BJ (cell line): ENCODE measurements around the gene PIKFYVE. TPM values are rescaled to one million over a fixed set of nuclear protein-coding genes. Genes with fewer than 3 reads are reported as not detected.

Source experiments
- CTCF ChIA-PET: fragments of 350-600 bp; formaldehyde crosslinking; extraction: SDS; loops from one replicate; lab custom pipeline; 2021; ENCODE audit warnings: antibody characterized with exemption, inconsistent platforms; lab: Yijun Ruan, JAX
- POLR2A ChIA-PET: fragments of 300-600 bp; sonication (Branson Sonifier 250); formaldehyde crosslinking; extraction: SDS; loops from one replicate; lab custom pipeline; 2021; ENCODE audit warnings: antibody characterized with exemption; lab: Charles Lee
- DNase-seq: peaks from one replicate; pipeline ENCODE4 v3.0.0-alpha.2; 2011; ENCODE audit warnings: low read depth
- H3K27me3 ChIP-seq: 2 replicates; pipeline ENCODE4 v1.6.0; 2011; ENCODE audit warnings: low read length; ENCODE audit not compliant: control insufficient read depth, insufficient read depth
- H3K36me3 ChIP-seq: 2 replicates; pipeline ENCODE4 v1.5.1; 2011; ENCODE audit warnings: low read length; ENCODE audit not compliant: control insufficient read depth, insufficient read depth
- H3K4me3 ChIP-seq: 2 replicates; pipeline ENCODE4 v1.5.1; 2011; ENCODE audit warnings: low read depth, mild to moderate bottlenecking, control low read depth, low read length
- CTCF ChIP-seq: IDR thresholded peaks from 2 replicates; pipeline ENCODE4 v1.5.1; 2011; ENCODE audit warnings: low read depth, mild to moderate bottlenecking, control low read depth, inconsistent platforms, low read length, moderate library complexity; ENCODE audit not compliant: insufficient read depth
- polyA plus RNA-seq: library from polyadenylated mRNA; depleted of rRNA; stranded (reverse); fragments of >200 nt; gene quantifications from 2 replicates; pipeline ENCODE4 v1.2.3, GENCODE V29; 2011

Gene PIKFYVE
- polyA plus RNA-seq, 1 experiment: 11.5 TPM

- H3K4me3 ChIP-seq: no peak overlapping the region
- no peak for TF ChIP-seq CTCF
- CTCF ChIA-PET: no interaction called here
- no peak for DNase-seq
- POLR2A ChIA-PET: no interaction called here
- no peaks in the 10 kb centered on the region for H3K27me3 ChIP-seq
- H3K36me3 ChIP-seq: peaks cover 9% of the 10 kb centered on the region
Observed at GRCh38 chr2:208244422-208244821, 21.6 kb upstream of the PIKFYVE start.

GRCh38 chr2:208245746-208246145 is 20.3 kb upstream of the PIKFYVE start:
- ChIA-PET CTCF (no interaction called here), POLR2A (no interaction called here)
- no peak for DNase-seq

GRCh38 chr2:208248601-208249000 is 17.5 kb upstream of the PIKFYVE start:
- Histone ChIP-seq H3K36me3 (peaks cover 1% of the 10 kb centered on the region), H3K4me3 (no peak overlapping the region), H3K27me3 (no peaks in the 10 kb centered on the region)
- no peak for DNase-seq
- ChIA-PET POLR2A (no interaction called here), CTCF (interaction anchor here (0.7 to 1.2 kb wide), 2 partner anchors 17 to 51 kb away, joined by 3 read pairs; partner anchors contain the start of gene PIKFYVE)
- TF ChIP-seq CTCF: no peak

More at GRCh38 chr2:208245746-208246145, 20.3 kb upstream of the PIKFYVE start:
- H3K27me3 ChIP-seq: no peaks in the 10 kb centered on the region
- peaks cover 4% of the 10 kb centered on the region for H3K36me3 ChIP-seq
- TF ChIP-seq CTCF: no peak
- H3K4me3 ChIP-seq: no peak overlapping the region

- Histone ChIP-seq H3K4me3 (no peak overlapping the region), H3K36me3 (peaks cover 1% of the 10 kb centered on the region), H3K27me3 (no peaks in the 10 kb centered on the region)
- DNase-seq: no peak
- CTCF ChIA-PET: interaction anchor here (1.0 to 1.4 kb wide), 2 partner anchors 9 to 17 kb away, joined by 3 read pairs; partner anchors contain the start of gene PIKFYVE
- no peak for TF ChIP-seq CTCF
- POLR2A ChIA-PET: no interaction called here
Observed at GRCh38 chr2:208249296-208249695, 16.8 kb upstream of the PIKFYVE start.

- Histone ChIP-seq H3K27me3 (no peaks in the 10 kb centered on the region), H3K4me3 (no peak overlapping the region), H3K36me3 (peaks cover 1% of the 10 kb centered on the region)
- POLR2A ChIA-PET: no interaction called here
- no peak for DNase-seq
- CTCF ChIA-PET: interaction anchor here (1.0 to 1.4 kb wide), 2 partner anchors 10 to 16 kb away, joined by 3 read pairs; partner anchors contain the start of gene PIKFYVE
- TF ChIP-seq CTCF: no peak
Observed at GRCh38 chr2:208250388-208250787, 15.7 kb upstream of the PIKFYVE start.
